Kidney (tissue), 14 donors: ENCODE results near the gene GAS7. TPM values are rescaled to one million over a fixed set of nuclear protein-coding genes. Genes with fewer than 3 reads are reported as not detected.

Experiments used
- DNase-seq, 5 donors: peaks; one replicate each; pipeline ENCODE4 v3.0.0-alpha.2; 2013 to 2020
- FAIRE-seq: peaks from 2 replicates; lab custom pipeline; 2012; peaks lifted over from hg19 to GRCh38; lab: Jason Lieb, UNC
- H3K27ac ChIP-seq, 2 donors: one replicate each; pipeline ENCODE4 v1.7.0; 2013; ENCODE audit warnings: low read depth in 2 of 2, low read length in 2 of 2, inconsistent platforms in 1 of 2
- H3K27me3 ChIP-seq: one replicate; pipeline ENCODE4 v1.7.1; 2013; ENCODE audit warnings: low read length, inconsistent platforms; ENCODE audit not compliant: control insufficient read depth, insufficient read depth
- H3K36me3 ChIP-seq, 3 donors: one replicate each; pipeline versions ENCODE4 v1.7.0 to v1.7.1; 2013; ENCODE audit warnings: low read length in 3 of 3, control low read depth in 1 of 3, inconsistent platforms in 1 of 3; ENCODE audit not compliant: insufficient read depth in 3 of 3, control insufficient read depth in 2 of 3
- H3K4me1 ChIP-seq, 3 donors: one replicate each; pipeline versions ENCODE4 v1.7.0 to v1.7.1; 2013; ENCODE audit warnings: low read length in 3 of 3, inconsistent platforms in 1 of 3, low read depth in 1 of 3; ENCODE audit not compliant: control insufficient read depth in 2 of 3, insufficient read depth in 2 of 3
- H3K4me3 ChIP-seq, 3 donors: one replicate each; pipeline versions ENCODE4 v1.7.0 to v1.8.1; 2013; ENCODE audit warnings: low read length in 3 of 3, control low read depth in 1 of 3, inconsistent platforms in 1 of 3
- H3K9ac ChIP-seq, 3 donors: one replicate each; pipeline versions ENCODE4 v1.7.0 to v1.7.1; 2013; ENCODE audit warnings: low read length in 3 of 3, control low read depth in 1 of 3, inconsistent platforms in 1 of 3
- H3K9me3 ChIP-seq, 3 donors: one replicate each; pipeline versions ENCODE4 v1.7.0 to v1.7.1; 2013; ENCODE audit warnings: low read length in 3 of 3, control low read depth in 1 of 3, inconsistent platforms in 1 of 3; ENCODE audit not compliant: control insufficient read depth in 2 of 3, insufficient read depth in 1 of 3
- CTCF ChIP-seq: IDR thresholded peaks from 3 replicates; pipeline ENCODE4 v1.5.1; 2012; ENCODE audit warnings: mild to moderate bottlenecking, moderate library complexity, borderline replicate concordance; ENCODE audit not compliant: insufficient read depth; ENCODE audit errors: extremely low read depth
- intact Hi-C: fragments of 100-400 bp; cut with DNase I; formaldehyde crosslinking; loops from one replicate; pipeline ENCODE4 v1.11.1; 2022
- polyA plus RNA-seq: library from polyadenylated mRNA; stranded (reverse); fragments of 350-450 nt; fragmentation: Illumina TruSeq; extraction: RNeasy Lipid Tissue Mini Kit (QIAGEN cat#74804); gene quantifications from one replicate; pipeline ENCODE4 v1.2.3, GENCODE V29; 2014; ENCODE audit warnings: low read depth, low replicate concordance; ENCODE audit not compliant: insufficient read depth
- total RNA-seq: library from RNA; stranded (reverse); fragmentation: NEBNext Ultra II Directional; extraction: Animal tissue kit (Norgen Biotek cat#: 25700); gene quantifications from one replicate; pipeline ENCODE4 v1.2.1, GENCODE V29; 2021
- donor health status: control.
- donor health status: control.
- donor health status: control.
- donor health status: control.
- donor health status: control.
- donor health status: DM: yes; HTN: yes; CAD: no.
- donor health status: Normal renal cell carcinoma (clear cell type).

The GAS7 gene
- total and polyA plus RNA-seq, 2 donors from 2014 or later = 1.1 to 20.5 TPM

GRCh38 chr17:10067446-10068143 is 130.8 kb downstream of the GAS7 start:
- FAIRE-seq (no peak), DNase-seq (no peak)
- no peak overlapping the region for H3K9ac ChIP-seq

GRCh38 chr17:10064536-10064935 is 133.9 kb downstream of the GAS7 start:
- Histone ChIP-seq H3K4me1 (no peaks in the 10 kb centered on the region), H3K4me3 (no peak overlapping the region), H3K9ac (no peak overlapping the region), H3K36me3 (no peaks in the 10 kb centered on the region), H3K27me3 (no peaks in the 10 kb centered on the region), H3K9me3 (no peaks in the 10 kb centered on the region), H3K27ac (no peak overlapping the region)
- DNase-seq = no peak
- no peak for TF ChIP-seq CTCF
- intact Hi-C loops = no loop called here
- FAIRE-seq = no peak

More at GRCh38 chr17:10067446-10068143, 130.8 kb downstream of the GAS7 start:
- TF ChIP-seq CTCF = no peak
- Histone ChIP-seq H3K4me1 (no peaks in the 10 kb centered on the region), H3K36me3 (no peaks in the 10 kb centered on the region), H3K9me3 (no peaks in the 10 kb centered on the region), H3K4me3 (no peak overlapping the region), H3K27me3 (no peaks in the 10 kb centered on the region), H3K27ac (no peak overlapping the region)
- intact Hi-C loops = no loop called here

- intact Hi-C loops = no loop called here
- no peaks in the 10 kb centered on the region for H3K4me1 ChIP-seq
- H3K27me3 ChIP-seq = no peaks in the 10 kb centered on the region
- no peak overlapping the region for H3K9ac ChIP-seq
- no peak overlapping the region for H3K4me3 ChIP-seq
- TF ChIP-seq CTCF = no peak
- no peak overlapping the region for H3K27ac ChIP-seq
- FAIRE-seq (no peak), DNase-seq (peak in 2 of 5 donors; percentile 32 to 57)
- H3K9me3 ChIP-seq = no peaks in the 10 kb centered on the region
- no peaks in the 10 kb centered on the region for H3K36me3 ChIP-seq
These were observed 134.6 kb downstream of the GAS7 start for GRCh38 chr17:10063730-10064241.
